Left lung (tissue), 10 donors: ENCODE data around the gene OSBPL5. TPM values are rescaled to one million over a fixed set of nuclear protein-coding genes. Genes with fewer than 3 reads are reported as not detected.
"Not testable (repeated sequence)": the region's sequence is repeated elsewhere in the genome, so short reads cannot be mapped to it uniquely, and the experiment has no call there.

Experiments
- ATAC-seq: fragments of 200-7000 bp; cut with Tn5 transposase; one replicate; pipeline ENCODE4 v1.9.1; 2020; ENCODE audit warnings: moderate library complexity
- DNase-seq, 4 donors: peaks; one replicate each; pipeline ENCODE4 v3.0.0-alpha.2; 2013 to 2020
- H3K27ac ChIP-seq, 2 donors: fragments of 200-600 bp; sonication (generic) in 1 of 2; one replicate each; pipeline versions ENCODE4 v1.5.0 to v1.8.0; 2020 to 2021
- H3K27me3 ChIP-seq, 2 donors: fragments of 200-600 bp; sonication (generic) in 1 of 2; one replicate each; pipeline versions ENCODE4 v1.5.0 to v1.8.0; 2020 to 2021
- H3K36me3 ChIP-seq, 2 donors: fragments of 200-600 bp; sonication (generic) in 1 of 2; one replicate each; pipeline versions ENCODE4 v1.5.0 to v1.8.0; 2020 to 2021
- H3K4me1 ChIP-seq, 2 donors: fragments of 200-600 bp; one replicate each; pipeline ENCODE4 v1.8.0; 2021
- H3K4me3 ChIP-seq, 2 donors: fragments of 200-600 bp; sonication (generic) in 1 of 2; one replicate each; pipeline versions ENCODE4 v1.5.0 to v1.8.0; 2020 to 2021; ENCODE audit warnings: mild to moderate bottlenecking in 1 of 2
- H3K9me3 ChIP-seq, 2 donors: fragments of 200-600 bp; sonication (generic) in 1 of 2; one replicate each; pipeline versions ENCODE4 v1.5.0 to v1.8.0; 2020 to 2021
- CTCF ChIP-seq, 2 donors: fragments of 200-600 bp; sonication (generic) in 1 of 2; IDR thresholded peaks; one replicate each; pipeline versions ENCODE4 v1.5.0 to v1.8.0; 2021; ENCODE audit warnings: antibody characterized with exemption in 2 of 2
- intact Hi-C, 2 donors: fragments of 100-400 bp; cut with DNase I; formaldehyde crosslinking; loops; one replicate each; pipeline versions ENCODE4 v1.11.2 to v1.14.2; 2022
- polyA plus RNA-seq, 6 donors: library from polyadenylated mRNA; unstranded; fragments of 120-200 nt; gene quantifications; one replicate each; pipeline ENCODE4 v1.2.1, GENCODE V29; 2013; ENCODE audit not compliant: insufficient read length in 6 of 6
- total RNA-seq, 2 donors: library from RNA; stranded (reverse); fragmentation: NEBNext Ultra II Directional; extraction: Animal tissue kit (Norgen Biotek cat#: 25700); gene quantifications; one replicate each; pipeline ENCODE4 v1.2.1, GENCODE V29; 2021
- donor health status: DM: no; HTN: yes; CAD: no.
- donor health status: DM: no; HTN: no; CAD: no.

OSBPL5 gene
- total and polyA plus RNA-seq, 8 donors: 19.5 to 39.6 (median 30.4) TPM

- no peak overlapping the region for H3K4me3 ChIP-seq
- peak; percentile 89 for ATAC-seq
- peak in 1 of 4 donors; percentile 38 for DNase-seq
- H3K9me3 ChIP-seq: no peaks in the 10 kb centered on the region
- no peak for TF ChIP-seq CTCF (IDR thresholded peaks at IDR 0.05)
- no peak overlapping the region for H3K27ac ChIP-seq
- H3K4me1 ChIP-seq: no peaks in the 10 kb centered on the region
- no peaks in the 10 kb centered on the region for H3K27me3 ChIP-seq
- H3K36me3 ChIP-seq: no peaks in the 10 kb centered on the region
- intact Hi-C loops: no loop called here
Observed at GRCh38 chr11:3073029-3073435, 92.1 kb downstream of the OSBPL5 start.

GRCh38 chr11:3069425-3069824 is 95.7 kb downstream of the OSBPL5 start:
- intact Hi-C loops: no loop called here
- no peaks in the 10 kb centered on the region for H3K36me3 ChIP-seq
- H3K27me3 ChIP-seq: peaks cover 0 to 5% of the 10 kb centered on the region in 2 donors
- no peaks in the 10 kb centered on the region for H3K9me3 ChIP-seq
- ATAC-seq (no peak), DNase-seq (no peak)
- TF ChIP-seq CTCF (IDR thresholded peaks at IDR 0.05): no peak
- no peaks in the 10 kb centered on the region for H3K4me1 ChIP-seq
- H3K4me3 ChIP-seq: no peak overlapping the region
- no peak overlapping the region for H3K27ac ChIP-seq

- H3K4me3 ChIP-seq, H3K36me3 ChIP-seq, H3K27me3 ChIP-seq, H3K9me3 ChIP-seq, ATAC-seq, DNase-seq, H3K27ac ChIP-seq, H3K4me1 ChIP-seq, intact Hi-C loops: not testable (repeated sequence)
Observed at GRCh38 chr11:3066308-3066707, 98.8 kb downstream of the OSBPL5 start.

- H3K36me3 ChIP-seq, H3K4me1 ChIP-seq, DNase-seq, ATAC-seq, H3K4me3 ChIP-seq, intact Hi-C loops, H3K27me3 ChIP-seq, H3K9me3 ChIP-seq, H3K27ac ChIP-seq: not testable (repeated sequence)
Observed at GRCh38 chr11:3064709-3065108, 100.4 kb downstream of the OSBPL5 start.

GRCh38 chr11:3063876-3064275 is 101.2 kb downstream of the OSBPL5 start:
- H3K9me3 ChIP-seq, DNase-seq, H3K27ac ChIP-seq, H3K4me3 ChIP-seq, ATAC-seq, intact Hi-C loops, H3K4me1 ChIP-seq, H3K27me3 ChIP-seq, H3K36me3 ChIP-seq: not testable (repeated sequence)

GRCh38 chr11:3063432-3063831 is 101.7 kb downstream of the OSBPL5 start:
- ATAC-seq, H3K36me3 ChIP-seq, DNase-seq, H3K27me3 ChIP-seq, intact Hi-C loops, H3K4me3 ChIP-seq, H3K9me3 ChIP-seq, H3K4me1 ChIP-seq, H3K27ac ChIP-seq: not testable (repeated sequence)

GRCh38 chr11:3060436-3061025 is 104.6 kb downstream of the OSBPL5 start:
- ATAC-seq (no peak), DNase-seq (no peak)
- H3K4me1 ChIP-seq: peaks cover 5 to 25% of the 10 kb centered on the region in 2 donors
- intact Hi-C loops: no loop called here
- H3K27ac ChIP-seq: no peak overlapping the region
- H3K27me3 ChIP-seq: peaks cover 0 to 5% of the 10 kb centered on the region in 2 donors
- H3K9me3 ChIP-seq: no peaks in the 10 kb centered on the region
- no peaks in the 10 kb centered on the region for H3K36me3 ChIP-seq
- no peak overlapping the region for H3K4me3 ChIP-seq
- TF ChIP-seq CTCF (IDR thresholded peaks at IDR 0.05): no peak
